Activated CD4-positive, alpha-beta T cell treated with anti-CD3 and anti-CD28 coated beads for 24 hours (primary cell): ENCODE data around the gene CFAP58.

Experiments used
- DNase-seq, 2 donors: peaks; one replicate each; pipeline ENCODE4 v3.0.0-alpha.2; 2020; ENCODE audit warnings: low read depth in 2 of 2

The CFAP58 gene

GRCh38 chr10:104485632-104486031 lies 132.0 kb downstream of the CFAP58 start:
- no peak for DNase-seq

DNA sequence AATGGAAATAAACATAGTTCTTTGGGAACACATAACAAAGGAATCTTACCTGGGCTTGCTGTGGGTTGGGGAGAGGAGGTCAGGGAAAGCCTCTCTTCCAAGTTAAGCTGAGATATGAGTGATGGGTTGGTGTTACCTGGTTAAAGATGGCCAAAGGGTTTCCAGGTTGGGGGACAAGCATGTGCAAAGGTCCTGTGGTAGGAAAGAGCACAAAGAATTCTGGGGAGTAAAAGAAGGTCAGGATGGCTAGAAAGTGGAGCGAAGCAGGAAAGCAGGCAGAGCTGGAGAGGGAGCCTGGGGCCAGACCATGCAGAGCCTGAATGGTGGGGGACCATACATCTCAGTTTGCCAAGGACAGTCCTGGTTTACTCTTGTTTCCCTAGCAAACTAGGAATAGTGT lies 133.2 kb downstream of the CFAP58 start:
- DNase-seq: no peak

DNA sequence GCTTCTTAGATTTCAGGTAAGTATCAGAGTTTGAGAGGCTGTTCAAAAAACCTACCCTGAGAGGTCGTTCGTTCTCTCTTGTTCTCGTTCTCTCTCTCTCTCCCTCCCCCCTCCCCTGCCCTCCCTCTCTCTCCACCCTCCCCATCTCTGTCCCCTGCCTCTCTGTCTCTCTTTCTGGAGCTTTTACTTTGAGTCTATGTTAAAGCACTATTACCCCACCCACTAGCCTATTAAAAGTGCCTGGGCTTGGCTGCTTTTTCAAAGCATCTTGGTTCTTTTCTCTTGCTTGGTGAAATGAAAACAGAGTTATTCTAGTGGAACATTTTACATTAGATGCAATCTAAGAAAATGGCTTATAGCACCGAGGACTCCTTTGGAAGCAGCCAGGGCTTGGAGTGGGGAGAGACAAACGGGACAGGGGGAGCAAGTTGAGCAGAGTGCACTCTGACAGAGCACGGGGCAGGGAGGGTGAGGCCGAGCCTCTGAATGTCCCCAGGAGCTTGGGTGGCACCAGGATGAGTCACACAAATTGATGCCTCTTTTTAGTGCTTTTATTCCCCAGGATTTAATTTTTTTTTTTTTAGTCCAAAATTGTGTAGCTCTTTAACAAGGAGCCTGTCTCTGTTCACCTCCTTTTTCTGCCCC lies 134.3 kb downstream of the CFAP58 start:
- DNase-seq: no peak

DNA sequence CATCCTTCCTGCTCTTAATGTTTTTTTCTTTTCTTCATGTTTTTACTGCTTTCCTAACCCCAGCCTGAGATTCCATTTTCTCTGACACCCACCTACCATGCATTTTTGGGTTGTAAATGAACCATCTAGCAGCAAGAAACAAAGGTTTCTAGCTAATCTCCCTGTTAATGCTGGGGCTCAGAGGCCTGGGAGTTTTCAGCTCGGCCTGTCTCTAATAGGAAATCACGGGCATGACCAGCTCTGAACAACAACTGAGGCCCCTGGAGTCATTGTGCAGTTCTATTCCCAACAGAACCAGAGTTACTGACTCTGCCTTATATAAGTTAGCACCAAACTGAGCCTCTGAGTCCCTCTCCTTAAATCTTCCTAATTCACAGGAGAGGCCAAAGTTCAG lies 134.8 kb downstream of the CFAP58 start:
- no peak for DNase-seq

DNA sequence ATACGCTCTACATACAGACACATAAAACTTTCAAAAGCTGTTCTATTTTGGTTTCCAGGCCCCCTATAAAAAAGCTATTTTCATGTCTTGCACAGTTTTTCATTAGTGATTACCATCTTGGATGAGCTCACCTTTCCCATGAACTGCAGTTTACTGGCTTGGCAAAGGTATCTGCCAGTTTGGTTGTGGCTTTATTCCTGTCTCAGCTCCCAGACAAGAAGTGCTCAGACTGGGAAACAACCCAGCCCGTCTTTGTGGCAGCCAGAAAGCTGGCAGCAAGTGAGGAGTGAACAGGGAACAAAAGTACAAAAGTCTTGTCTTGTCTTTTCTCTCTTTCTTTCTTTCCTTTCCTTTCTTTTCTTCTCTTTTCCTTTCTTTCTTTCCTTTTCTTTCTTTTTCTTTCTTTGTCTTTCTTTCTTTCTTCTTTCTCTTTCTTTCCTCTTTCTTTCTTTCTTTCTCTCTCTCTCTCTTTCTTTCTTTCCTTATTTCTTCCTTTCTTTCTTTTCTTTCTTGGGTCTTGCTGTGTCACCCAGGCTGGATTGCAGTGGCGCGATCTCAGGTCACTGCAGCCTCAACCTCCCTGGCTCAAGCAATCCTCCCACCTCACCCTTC lies 138.8 kb downstream of the CFAP58 start:
- DNase-seq: no peak

- DNase-seq: no peak
These were observed 144.9 kb downstream of the CFAP58 start for GRCh38 chr10:104498347-104499081.

- no peak for DNase-seq
These were observed 147.8 kb downstream of the CFAP58 start for GRCh38 chr10:104501449-104501848.

DNA sequence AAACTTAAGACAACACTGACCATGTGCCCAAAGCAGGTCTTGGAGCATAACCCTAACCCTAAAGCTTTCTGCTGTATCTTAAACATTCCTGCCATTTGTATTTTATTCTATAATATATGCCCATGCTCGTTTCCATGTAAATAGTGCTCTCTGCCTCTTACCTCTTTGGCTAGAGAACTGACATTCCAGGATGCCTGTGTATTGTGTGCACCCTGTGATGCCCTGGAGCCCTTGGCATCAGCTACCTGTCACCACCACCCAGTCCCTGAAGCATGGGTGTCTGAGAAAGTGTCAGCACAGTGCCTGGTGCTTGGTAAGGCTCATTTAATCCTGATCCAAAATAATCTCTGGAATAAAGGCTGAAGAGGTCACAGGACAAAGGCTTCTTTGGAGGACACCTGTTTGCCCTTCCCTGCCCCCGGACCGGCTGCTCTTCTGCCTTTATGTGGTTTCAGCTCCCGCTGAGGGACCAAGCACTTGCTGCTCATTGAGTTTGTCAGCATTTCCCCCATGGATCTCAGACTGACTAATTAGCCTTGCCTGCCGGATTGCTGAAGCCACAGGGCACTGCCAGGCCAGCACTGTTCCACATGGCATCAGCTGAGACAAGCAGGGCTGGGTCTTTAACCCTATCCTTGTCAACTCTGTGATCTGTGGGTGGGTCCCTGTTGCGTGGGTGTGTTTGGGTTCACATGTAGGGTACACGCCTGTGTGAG lies 148.4 kb downstream of the CFAP58 start:
- DNase-seq: no peak

DNA sequence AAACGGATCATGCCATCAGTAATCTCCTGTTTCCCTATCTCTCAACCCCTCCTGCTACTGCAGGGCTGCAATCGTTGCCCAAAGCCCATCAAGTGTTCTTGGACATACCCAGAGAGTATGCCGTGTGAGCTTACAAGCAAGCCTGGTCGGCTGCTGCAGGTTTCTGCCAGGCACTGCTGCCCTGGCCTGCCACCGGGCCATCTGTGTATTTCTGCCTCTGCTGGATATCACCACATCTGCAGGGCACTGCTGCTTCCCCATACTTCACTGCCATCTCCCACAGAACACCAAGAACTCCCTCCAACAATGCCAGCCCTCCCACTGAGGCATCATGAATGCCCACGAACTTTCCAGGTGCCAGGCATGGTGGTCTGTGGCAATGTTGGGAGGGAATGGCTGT lies 149.3 kb downstream of the CFAP58 start:
- DNase-seq: no peak
